H1 (cell line): ENCODE measurements around the gene KRTAP3-2. TPM values are rescaled to one million over a fixed set of nuclear protein-coding genes. Genes with fewer than 3 reads are reported as not detected.

Experiments
- CBX5 ChIP-seq: fragments of 300-800, 300-1000 bp; sonication (generic); IDR thresholded peaks from 2 replicates; pipeline ENCODE4 v1.7.1; 2016; ENCODE audit warnings: antibody characterized with exemption, low read length, low read depth
- KDM4A ChIP-seq: IDR thresholded peaks from one replicate; pipeline ENCODE4 v1.7.1; 2012; ENCODE audit warnings: low read depth, mild to moderate bottlenecking, moderate library complexity, low read length, inconsistent platforms; ENCODE audit not compliant: severe bottlenecking
- POLR2A ChIP-seq, 2 experiments: IDR thresholded peaks; 1 replicate in 1 of 2; 2 replicates in 1 of 2; pipeline ENCODE4 v1.6.1; 2011; ENCODE audit warnings: low read depth in 2 of 2, low read length in 2 of 2, mild to moderate bottlenecking in 2 of 2; ENCODE audit errors: control extremely low read depth in 1 of 2
- RXRA ChIP-seq: IDR thresholded peaks from 2 replicates; pipeline ENCODE4 v1.6.1; 2011; ENCODE audit warnings: low read depth, mild to moderate bottlenecking, low read length, moderate library complexity; ENCODE audit not compliant: insufficient read depth
- TAF1 ChIP-seq: IDR thresholded peaks from 2 replicates; pipeline ENCODE4 v1.6.1; 2011; ENCODE audit warnings: mild to moderate bottlenecking, low read depth, low read length
- polyA plus RNA-seq, 7 experiments: library from polyadenylated mRNA; depleted of rRNA in 3 of 7; stranded (reverse) in 5 of 7; unstranded in 2 of 7; fragments of >200 nt in 5 of 7; fragments of 200-250 nt in 2 of 7; gene quantifications; 1 replicate in 5 of 7; 2 replicates in 1 of 7; 4 replicates in 1 of 7; pipeline versions ENCODE4 v1.2.1 to v1.2.3, GENCODE V29; 2011 to 2013; ENCODE audit warnings: missing spikeins in 2 of 7, mixed read lengths in 2 of 7
- total RNA-seq: library from RNA; stranded (reverse); fragmentation: NEBNext Ultra II Directional; extraction: Animal tissue kit (Norgen Biotek cat#: 25700); gene quantifications from 2 replicates; pipeline ENCODE4 v1.2.1, GENCODE V29; 2021
- TF ChIP-seq, protein P1 (sequence below): fragments of 300-600 bp; sonication (generic); IDR thresholded peaks from 2 replicates; pipeline ENCODE4 v1.7.1; 2012; ENCODE audit warnings: low read length, moderate library complexity, mild to moderate bottlenecking, inconsistent platforms; ENCODE audit not compliant: insufficient replicate concordance

The KRTAP3-2 gene
- total and polyA plus RNA-seq, 2 of the 8 experiments (the other 6 are each of a cell fraction or from before 2014, with no cell fraction given): not detected

DNA sequence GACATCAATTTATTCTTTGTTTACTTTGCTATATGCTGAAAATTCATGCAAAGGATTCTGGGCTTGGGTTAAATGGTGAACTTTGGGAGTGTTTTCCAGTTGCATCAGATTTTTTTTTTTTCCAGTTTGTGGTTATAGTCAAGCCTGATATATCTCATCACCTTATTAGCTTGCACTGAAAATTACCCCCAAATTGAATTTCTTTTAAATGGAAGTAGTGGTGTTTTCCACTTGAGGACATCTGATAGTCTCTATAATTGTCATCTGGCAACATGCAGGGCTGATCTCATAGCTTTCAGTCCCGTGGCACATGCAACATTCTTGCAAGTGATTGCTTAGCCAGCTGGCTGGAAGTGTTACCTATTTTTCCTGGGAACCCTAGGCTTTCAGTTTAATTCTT, 13.9 kb upstream of the KRTAP3-2 start (continued):
- TF ChIP-seq, protein P1, sequence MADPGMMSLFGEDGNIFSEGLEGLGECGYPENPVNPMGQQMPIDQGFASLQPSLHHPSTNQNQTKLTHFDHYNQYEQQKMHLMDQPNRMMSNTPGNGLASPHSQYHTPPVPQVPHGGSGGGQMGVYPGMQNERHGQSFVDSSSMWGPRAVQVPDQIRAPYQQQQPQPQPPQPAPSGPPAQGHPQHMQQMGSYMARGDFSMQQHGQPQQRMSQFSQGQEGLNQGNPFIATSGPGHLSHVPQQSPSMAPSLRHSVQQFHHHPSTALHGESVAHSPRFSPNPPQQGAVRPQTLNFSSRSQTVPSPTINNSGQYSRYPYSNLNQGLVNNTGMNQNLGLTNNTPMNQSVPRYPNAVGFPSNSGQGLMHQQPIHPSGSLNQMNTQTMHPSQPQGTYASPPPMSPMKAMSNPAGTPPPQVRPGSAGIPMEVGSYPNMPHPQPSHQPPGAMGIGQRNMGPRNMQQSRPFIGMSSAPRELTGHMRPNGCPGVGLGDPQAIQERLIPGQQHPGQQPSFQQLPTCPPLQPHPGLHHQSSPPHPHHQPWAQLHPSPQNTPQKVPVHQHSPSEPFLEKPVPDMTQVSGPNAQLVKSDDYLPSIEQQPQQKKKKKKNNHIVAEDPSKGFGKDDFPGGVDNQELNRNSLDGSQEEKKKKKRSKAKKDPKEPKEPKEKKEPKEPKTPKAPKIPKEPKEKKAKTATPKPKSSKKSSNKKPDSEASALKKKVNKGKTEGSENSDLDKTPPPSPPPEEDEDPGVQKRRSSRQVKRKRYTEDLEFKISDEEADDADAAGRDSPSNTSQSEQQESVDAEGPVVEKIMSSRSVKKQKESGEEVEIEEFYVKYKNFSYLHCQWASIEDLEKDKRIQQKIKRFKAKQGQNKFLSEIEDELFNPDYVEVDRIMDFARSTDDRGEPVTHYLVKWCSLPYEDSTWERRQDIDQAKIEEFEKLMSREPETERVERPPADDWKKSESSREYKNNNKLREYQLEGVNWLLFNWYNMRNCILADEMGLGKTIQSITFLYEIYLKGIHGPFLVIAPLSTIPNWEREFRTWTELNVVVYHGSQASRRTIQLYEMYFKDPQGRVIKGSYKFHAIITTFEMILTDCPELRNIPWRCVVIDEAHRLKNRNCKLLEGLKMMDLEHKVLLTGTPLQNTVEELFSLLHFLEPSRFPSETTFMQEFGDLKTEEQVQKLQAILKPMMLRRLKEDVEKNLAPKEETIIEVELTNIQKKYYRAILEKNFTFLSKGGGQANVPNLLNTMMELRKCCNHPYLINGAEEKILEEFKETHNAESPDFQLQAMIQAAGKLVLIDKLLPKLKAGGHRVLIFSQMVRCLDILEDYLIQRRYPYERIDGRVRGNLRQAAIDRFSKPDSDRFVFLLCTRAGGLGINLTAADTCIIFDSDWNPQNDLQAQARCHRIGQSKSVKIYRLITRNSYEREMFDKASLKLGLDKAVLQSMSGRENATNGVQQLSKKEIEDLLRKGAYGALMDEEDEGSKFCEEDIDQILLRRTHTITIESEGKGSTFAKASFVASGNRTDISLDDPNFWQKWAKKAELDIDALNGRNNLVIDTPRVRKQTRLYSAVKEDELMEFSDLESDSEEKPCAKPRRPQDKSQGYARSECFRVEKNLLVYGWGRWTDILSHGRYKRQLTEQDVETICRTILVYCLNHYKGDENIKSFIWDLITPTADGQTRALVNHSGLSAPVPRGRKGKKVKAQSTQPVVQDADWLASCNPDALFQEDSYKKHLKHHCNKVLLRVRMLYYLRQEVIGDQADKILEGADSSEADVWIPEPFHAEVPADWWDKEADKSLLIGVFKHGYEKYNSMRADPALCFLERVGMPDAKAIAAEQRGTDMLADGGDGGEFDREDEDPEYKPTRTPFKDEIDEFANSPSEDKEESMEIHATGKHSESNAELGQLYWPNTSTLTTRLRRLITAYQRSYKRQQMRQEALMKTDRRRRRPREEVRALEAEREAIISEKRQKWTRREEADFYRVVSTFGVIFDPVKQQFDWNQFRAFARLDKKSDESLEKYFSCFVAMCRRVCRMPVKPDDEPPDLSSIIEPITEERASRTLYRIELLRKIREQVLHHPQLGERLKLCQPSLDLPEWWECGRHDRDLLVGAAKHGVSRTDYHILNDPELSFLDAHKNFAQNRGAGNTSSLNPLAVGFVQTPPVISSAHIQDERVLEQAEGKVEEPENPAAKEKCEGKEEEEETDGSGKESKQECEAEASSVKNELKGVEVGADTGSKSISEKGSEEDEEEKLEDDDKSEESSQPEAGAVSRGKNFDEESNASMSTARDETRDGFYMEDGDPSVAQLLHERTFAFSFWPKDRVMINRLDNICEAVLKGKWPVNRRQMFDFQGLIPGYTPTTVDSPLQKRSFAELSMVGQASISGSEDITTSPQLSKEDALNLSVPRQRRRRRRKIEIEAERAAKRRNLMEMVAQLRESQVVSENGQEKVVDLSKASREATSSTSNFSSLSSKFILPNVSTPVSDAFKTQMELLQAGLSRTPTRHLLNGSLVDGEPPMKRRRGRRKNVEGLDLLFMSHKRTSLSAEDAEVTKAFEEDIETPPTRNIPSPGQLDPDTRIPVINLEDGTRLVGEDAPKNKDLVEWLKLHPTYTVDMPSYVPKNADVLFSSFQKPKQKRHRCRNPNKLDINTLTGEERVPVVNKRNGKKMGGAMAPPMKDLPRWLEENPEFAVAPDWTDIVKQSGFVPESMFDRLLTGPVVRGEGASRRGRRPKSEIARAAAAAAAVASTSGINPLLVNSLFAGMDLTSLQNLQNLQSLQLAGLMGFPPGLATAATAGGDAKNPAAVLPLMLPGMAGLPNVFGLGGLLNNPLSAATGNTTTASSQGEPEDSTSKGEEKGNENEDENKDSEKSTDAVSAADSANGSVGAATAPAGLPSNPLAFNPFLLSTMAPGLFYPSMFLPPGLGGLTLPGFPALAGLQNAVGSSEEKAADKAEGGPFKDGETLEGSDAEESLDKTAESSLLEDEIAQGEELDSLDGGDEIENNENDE: no peak
- TF ChIP-seq TAF1 (no peak), CBX5 (no peak), POLR2A (IDR thresholded peaks at IDR 0.05; ENCODE audit: control extremely low read depth in 1 of 2, low read depth in 2 of 2, low read length in 2 of 2) (no peak), KDM4A (no peak), RXRA (no peak)
- TF ChIP-seq, all 59 proteins: peak for 0
